ENCODE data around the gene DHX9.

DNA sequence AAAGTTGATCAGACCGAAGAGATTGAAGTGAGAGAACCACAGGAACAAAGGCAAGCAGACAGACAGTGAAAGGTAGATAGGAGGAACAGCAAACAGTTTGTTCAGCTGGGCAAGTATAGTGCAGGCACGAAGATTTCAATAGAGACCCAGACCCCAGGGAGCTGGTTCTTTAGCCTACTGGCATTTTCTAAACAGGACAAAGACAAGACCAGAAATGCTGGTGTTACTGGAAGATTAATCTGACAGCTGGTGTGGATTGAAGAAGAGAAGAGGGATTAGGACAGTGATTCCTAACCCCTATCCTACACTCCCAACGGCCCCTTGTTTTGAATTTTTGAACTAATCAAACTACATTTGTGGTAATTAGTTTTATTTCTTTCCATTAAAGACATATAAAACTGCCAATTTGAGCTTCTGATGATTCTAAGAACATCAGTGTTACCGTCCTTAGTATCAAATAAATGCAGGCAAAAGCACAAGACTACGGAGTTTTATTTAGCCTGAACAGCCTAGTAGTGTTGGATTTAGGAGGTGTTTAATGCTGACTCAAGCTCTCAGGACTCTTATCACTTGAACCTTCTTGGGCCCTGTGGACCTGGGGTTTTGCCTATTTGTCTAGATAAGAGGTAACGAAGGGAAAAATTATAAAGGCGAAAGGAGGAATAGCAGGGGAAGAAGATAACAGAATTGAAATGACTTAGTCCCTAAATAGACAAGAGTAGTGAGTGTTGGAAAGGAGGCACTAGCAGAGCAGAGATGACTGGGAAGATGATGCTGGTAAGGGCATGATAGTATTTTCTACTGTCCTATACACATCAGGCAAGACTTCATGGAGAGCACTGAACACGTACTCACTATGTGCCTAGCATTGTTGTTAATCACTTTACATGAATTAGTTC lies 47.6 kb upstream of the DHX9 start:
- TF ChIP-seq CTCF (conservative IDR thresholded peaks at IDR 0.05 in 1 of 2, IDR thresholded peaks at IDR 0.05 in 1 of 2; ENCODE audit: low read depth in 1 of 2, low read length in 2 of 2), result no peak
- TF ChIP-seq EZH2 (IDR thresholded peaks at IDR 0.05; ENCODE audit: low read length, missing control alignments), result no peak
